HepG2 (cell line): ENCODE results near the gene TMEM129. TPM values are rescaled to one million over a fixed set of nuclear protein-coding genes. Genes with fewer than 3 reads are reported as not detected.

ENCODE experiments used
- DNMT1 ChIP-seq: sonication (generic); formaldehyde crosslinking; IDR thresholded peaks from 2 replicates; pipeline ENCODE4 v1.5.1; 2020; ENCODE audit warnings: mild to moderate bottlenecking, missing genetic modification reagents
- MAFG ChIP-seq: sonication (generic); formaldehyde crosslinking; IDR thresholded peaks from 2 replicates; pipeline ENCODE4 v1.5.1; 2020; ENCODE audit warnings: mild to moderate bottlenecking, missing genetic modification reagents
- NAIF1 ChIP-seq: sonication (generic); formaldehyde crosslinking; IDR thresholded peaks from 2 replicates; pipeline ENCODE4 v1.5.0; 2020; ENCODE audit warnings: mild to moderate bottlenecking, missing genetic modification reagents, borderline replicate concordance
- PHF5A ChIP-seq: IDR thresholded peaks from one replicate; pipeline ENCODE4 v1.6.1; 2018; ENCODE audit warnings: low read depth, missing genetic modification reagents; ENCODE audit not compliant: unreplicated experiment
- ZFP36 ChIP-seq: fragments of 150-350 bp; IDR thresholded peaks from 2 replicates; pipeline ENCODE4 v1.6.1; 2018; ENCODE audit warnings: borderline replicate concordance, low read length, low read depth; ENCODE audit not compliant: partially characterized antibody
- ZFP41 ChIP-seq: sonication (generic); formaldehyde crosslinking; IDR thresholded peaks from 2 replicates; pipeline ENCODE4 v1.4.0; 2020; ENCODE audit warnings: mild to moderate bottlenecking, missing genetic modification reagents, borderline replicate concordance
- ZNF670 ChIP-seq: sonication (generic); formaldehyde crosslinking; IDR thresholded peaks from 2 replicates; pipeline ENCODE4 v1.8.0; 2022; ENCODE audit warnings: mild to moderate bottlenecking, missing genetic modification reagents, borderline replicate concordance
- ZNF816 ChIP-seq: sonication (generic); formaldehyde crosslinking; IDR thresholded peaks from 2 replicates; pipeline ENCODE4 v1.8.0; 2022; ENCODE audit warnings: missing genetic modification reagents, mild to moderate bottlenecking, borderline replicate concordance
- polyA plus RNA-seq, 8 experiments: library from polyadenylated mRNA; depleted of rRNA in 3 of 8; stranded (reverse) in 7 of 8; unstranded in 1 of 8; fragments of >200 nt; fragmentation: Illumina TruSeq in 4 of 8; extraction: Trizol in 4 of 8; gene quantifications; 2 replicates each; pipeline versions ENCODE4 v1.2.1 to v1.2.3, GENCODE V29; 2011 to 2016; ENCODE audit warnings: low read depth in 4 of 8, missing spikeins in 1 of 8, mixed read lengths in 1 of 8; ENCODE audit not compliant: insufficient read depth in 1 of 8
- total RNA-seq, 5 experiments: library from RNA; depleted of rRNA; stranded (reverse); fragments of >200 nt; fragmentation: Illumina TruSeq; extraction: Trizol; gene quantifications; 2 replicates each; pipeline ENCODE4 v1.2.3, GENCODE V29; 2016; ENCODE audit warnings: low read depth in 1 of 5
- TF ChIP-seq, protein P1 (sequence below): sonication (generic); formaldehyde crosslinking; IDR thresholded peaks from 2 replicates; pipeline ENCODE4 v1.4.0; 2020; ENCODE audit warnings: missing genetic modification reagents, mild to moderate bottlenecking, borderline replicate concordance
- TF ChIP-seq, protein P2 (sequence below): sonication (generic); formaldehyde crosslinking; IDR thresholded peaks from 2 replicates; pipeline ENCODE4 v1.5.0; 2020; ENCODE audit warnings: mild to moderate bottlenecking, missing genetic modification reagents
- TF ChIP-seq, protein P3 (sequence below): sonication (generic); formaldehyde crosslinking; IDR thresholded peaks from 2 replicates; pipeline ENCODE4 v1.5.1; 2020; ENCODE audit warnings: mild to moderate bottlenecking, missing genetic modification reagents
- TF ChIP-seq, protein P4 (sequence below): sonication (generic); formaldehyde crosslinking; IDR thresholded peaks from 2 replicates; pipeline ENCODE4 v1.5.0; 2020; ENCODE audit warnings: missing genetic modification reagents
- TF ChIP-seq, protein P5 (sequence below): sonication (generic); formaldehyde crosslinking; IDR thresholded peaks from 2 replicates; pipeline ENCODE4 v1.5.0; 2020; ENCODE audit warnings: missing genetic modification reagents
- TF ChIP-seq, protein P6 (sequence below): sonication (generic); formaldehyde crosslinking; IDR thresholded peaks from 2 replicates; pipeline ENCODE4 v1.4.0; 2020; ENCODE audit warnings: missing genetic modification reagents

TMEM129 gene
- total and polyA plus RNA-seq, 2 of the 13 experiments (the other 11 are each of a cell fraction or from before 2014, with no cell fraction given), result 19.0 to 25.8 TPM

DNA sequence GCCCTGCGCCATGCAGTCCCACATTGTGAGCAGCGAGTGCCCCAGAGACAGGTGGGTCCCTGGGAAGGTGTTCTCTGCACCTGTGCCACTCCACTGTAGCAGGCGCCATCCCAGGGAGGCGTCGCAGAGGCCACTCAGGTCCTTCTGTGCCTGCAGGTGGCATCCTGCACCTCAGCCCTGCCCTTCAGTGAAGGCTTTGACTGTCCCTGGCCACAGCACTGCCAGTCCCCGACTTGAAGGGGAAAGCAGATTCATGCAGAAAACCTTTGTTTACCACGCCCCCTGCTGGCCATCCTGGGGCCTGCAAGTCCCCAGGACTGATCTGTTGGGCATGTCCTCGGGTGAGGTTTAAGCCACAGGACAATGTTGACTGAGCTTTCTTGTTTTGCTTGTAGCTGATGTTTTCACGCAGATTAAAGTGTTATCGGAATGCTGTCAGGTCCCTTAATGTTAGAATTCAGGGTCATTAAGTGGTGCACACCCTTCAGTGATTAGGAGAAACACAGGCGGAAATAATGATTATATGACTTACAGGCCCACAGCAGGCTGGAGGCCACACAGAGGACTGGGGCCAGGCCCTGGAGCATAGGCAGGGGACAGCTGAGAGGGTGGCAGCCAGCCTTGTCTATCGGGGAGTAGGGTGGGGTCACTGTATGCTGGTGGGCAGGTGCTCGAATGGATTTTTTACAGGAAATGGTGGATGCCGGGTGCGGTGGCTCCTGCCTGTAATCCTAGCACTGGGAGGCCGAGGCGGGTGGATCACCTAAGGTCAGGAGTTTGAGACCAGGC is 5.2 kb upstream of the TMEM129 start (continued):
- TF ChIP-seq ZFP36 (no peak), ZFP41 (CRISPR knock-in tag) (no peak), DNMT1 (CRISPR knock-in tag) (no peak), PHF5A (CRISPR knock-in tag) (no peak), NAIF1 (CRISPR knock-in tag) (no peak), MAFG (CRISPR knock-in tag) (no peak), ZNF670 (CRISPR knock-in tag) (no peak), ZNF816 (CRISPR knock-in tag) (no peak)
- TF ChIP-seq, protein P1, sequence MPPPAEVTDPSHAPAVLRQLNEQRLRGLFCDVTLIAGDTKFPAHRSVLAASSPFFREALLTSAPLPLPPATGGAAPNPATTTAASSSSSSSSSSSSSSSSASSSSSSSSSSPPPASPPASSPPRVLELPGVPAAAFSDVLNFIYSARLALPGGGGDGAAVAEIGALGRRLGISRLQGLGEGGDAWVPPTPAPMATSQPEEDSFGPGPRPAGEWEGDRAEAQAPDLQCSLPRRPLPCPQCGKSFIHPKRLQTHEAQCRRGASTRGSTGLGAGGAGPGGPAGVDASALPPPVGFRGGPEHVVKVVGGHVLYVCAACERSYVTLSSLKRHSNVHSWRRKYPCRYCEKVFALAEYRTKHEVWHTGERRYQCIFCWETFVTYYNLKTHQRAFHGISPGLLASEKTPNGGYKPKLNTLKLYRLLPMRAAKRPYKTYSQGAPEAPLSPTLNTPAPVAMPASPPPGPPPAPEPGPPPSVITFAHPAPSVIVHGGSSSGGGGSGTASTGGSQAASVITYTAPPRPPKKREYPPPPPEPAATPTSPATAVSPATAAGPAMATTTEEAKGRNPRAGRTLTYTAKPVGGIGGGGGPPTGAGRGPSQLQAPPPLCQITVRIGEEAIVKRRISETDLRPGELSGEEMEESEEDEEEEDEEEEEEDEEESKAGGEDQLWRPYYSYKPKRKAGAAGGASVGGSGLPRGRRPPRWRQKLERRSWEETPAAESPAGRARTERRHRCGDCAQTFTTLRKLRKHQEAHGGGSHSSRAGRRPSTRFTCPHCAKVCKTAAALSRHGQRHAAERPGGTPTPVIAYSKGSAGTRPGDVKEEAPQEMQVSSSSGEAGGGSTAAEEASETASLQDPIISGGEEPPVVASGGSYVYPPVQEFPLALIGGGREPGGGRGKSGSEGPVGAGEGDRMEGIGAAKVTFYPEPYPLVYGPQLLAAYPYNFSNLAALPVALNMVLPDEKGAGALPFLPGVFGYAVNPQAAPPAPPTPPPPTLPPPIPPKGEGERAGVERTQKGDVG (CRISPR knock-in tag), result peak; percentile 30; the same call in 1 of the 2 replicates
- TF ChIP-seq, protein P2, sequence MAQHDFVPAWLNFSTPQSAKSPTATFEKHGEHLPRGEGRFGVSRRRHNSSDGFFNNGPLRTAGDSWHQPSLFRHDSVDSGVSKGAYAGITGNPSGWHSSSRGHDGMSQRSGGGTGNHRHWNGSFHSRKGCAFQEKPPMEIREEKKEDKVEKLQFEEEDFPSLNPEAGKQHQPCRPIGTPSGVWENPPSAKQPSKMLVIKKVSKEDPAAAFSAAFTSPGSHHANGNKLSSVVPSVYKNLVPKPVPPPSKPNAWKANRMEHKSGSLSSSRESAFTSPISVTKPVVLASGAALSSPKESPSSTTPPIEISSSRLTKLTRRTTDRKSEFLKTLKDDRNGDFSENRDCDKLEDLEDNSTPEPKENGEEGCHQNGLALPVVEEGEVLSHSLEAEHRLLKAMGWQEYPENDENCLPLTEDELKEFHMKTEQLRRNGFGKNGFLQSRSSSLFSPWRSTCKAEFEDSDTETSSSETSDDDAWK (CRISPR knock-in tag), result no peak
- TF ChIP-seq, protein P3, sequence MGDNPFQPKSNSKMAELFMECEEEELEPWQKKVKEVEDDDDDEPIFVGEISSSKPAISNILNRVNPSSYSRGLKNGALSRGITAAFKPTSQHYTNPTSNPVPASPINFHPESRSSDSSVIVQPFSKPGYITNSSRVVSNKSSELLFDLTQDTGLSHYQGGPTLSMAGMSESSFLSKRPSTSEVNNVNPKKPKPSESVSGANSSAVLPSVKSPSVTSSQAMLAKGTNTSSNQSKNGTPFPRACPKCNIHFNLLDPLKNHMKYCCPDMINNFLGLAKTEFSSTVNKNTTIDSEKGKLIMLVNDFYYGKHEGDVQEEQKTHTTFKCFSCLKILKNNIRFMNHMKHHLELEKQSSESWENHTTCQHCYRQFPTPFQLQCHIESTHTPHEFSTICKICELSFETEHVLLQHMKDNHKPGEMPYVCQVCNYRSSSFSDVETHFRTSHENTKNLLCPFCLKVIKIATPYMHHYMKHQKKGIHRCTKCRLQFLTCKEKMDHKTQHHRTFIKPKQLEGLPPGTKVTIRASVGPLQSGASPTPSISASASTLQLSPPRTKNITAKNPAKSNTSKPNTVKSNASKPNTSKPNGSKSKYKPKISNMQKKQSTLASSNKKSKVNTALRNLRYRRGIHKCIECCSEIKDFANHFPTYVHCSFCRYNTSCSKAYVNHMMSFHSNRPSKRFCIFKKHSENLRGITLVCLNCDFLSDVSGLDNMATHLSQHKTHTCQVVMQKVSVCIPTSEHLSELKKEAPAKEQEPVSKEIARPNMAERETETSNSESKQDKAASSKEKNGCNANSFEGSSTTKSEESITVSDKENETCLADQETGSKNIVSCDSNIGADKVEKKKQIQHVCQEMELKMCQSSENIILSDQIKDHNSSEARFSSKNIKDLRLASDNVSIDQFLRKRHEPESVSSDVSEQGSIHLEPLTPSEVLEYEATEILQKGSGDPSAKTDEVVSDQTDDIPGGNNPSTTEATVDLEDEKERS, result no peak
- TF ChIP-seq, protein P4, sequence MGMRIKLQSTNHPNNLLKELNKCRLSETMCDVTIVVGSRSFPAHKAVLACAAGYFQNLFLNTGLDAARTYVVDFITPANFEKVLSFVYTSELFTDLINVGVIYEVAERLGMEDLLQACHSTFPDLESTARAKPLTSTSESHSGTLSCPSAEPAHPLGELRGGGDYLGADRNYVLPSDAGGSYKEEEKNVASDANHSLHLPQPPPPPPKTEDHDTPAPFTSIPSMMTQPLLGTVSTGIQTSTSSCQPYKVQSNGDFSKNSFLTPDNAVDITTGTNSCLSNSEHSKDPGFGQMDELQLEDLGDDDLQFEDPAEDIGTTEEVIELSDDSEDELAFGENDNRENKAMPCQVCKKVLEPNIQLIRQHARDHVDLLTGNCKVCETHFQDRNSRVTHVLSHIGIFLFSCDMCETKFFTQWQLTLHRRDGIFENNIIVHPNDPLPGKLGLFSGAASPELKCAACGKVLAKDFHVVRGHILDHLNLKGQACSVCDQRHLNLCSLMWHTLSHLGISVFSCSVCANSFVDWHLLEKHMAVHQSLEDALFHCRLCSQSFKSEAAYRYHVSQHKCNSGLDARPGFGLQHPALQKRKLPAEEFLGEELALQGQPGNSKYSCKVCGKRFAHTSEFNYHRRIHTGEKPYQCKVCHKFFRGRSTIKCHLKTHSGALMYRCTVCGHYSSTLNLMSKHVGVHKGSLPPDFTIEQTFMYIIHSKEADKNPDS (CRISPR knock-in tag), result no peak
- TF ChIP-seq, protein P5, sequence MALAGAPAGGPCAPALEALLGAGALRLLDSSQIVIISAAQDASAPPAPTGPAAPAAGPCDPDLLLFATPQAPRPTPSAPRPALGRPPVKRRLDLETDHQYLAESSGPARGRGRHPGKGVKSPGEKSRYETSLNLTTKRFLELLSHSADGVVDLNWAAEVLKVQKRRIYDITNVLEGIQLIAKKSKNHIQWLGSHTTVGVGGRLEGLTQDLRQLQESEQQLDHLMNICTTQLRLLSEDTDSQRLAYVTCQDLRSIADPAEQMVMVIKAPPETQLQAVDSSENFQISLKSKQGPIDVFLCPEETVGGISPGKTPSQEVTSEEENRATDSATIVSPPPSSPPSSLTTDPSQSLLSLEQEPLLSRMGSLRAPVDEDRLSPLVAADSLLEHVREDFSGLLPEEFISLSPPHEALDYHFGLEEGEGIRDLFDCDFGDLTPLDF (CRISPR knock-in tag), result no peak
- TF ChIP-seq, protein P6, sequence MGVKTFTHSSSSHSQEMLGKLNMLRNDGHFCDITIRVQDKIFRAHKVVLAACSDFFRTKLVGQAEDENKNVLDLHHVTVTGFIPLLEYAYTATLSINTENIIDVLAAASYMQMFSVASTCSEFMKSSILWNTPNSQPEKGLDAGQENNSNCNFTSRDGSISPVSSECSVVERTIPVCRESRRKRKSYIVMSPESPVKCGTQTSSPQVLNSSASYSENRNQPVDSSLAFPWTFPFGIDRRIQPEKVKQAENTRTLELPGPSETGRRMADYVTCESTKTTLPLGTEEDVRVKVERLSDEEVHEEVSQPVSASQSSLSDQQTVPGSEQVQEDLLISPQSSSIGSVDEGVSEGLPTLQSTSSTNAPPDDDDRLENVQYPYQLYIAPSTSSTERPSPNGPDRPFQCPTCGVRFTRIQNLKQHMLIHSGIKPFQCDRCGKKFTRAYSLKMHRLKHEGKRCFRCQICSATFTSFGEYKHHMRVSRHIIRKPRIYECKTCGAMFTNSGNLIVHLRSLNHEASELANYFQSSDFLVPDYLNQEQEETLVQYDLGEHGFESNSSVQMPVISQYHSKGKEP (CRISPR knock-in tag), result no peak
